DOHH2 (cell line): ENCODE measurements around the gene IFT122.
"Not testable (repeated sequence)": the region's sequence is repeated elsewhere in the genome, so short reads cannot be mapped to it uniquely, and the experiment has no call there.

Source experiments
- EZH2phosphoT487 ChIP-seq: fragments of 200-600 bp; sonication (generic); IDR thresholded peaks from 2 replicates; pipeline ENCODE4 v1.6.1; 2017; ENCODE audit warnings: borderline replicate concordance, mild to moderate bottlenecking, antibody characterized with exemption, low read length, moderate library complexity, mixed read lengths
- TF ChIP-seq, protein P1 (sequence below): fragments of 200-600 bp; sonication (generic); IDR thresholded peaks from one replicate; pipeline ENCODE4 v1.5.1; 2014; ENCODE audit warnings: antibody characterized with exemption, mild to moderate bottlenecking, low read depth, low read length; ENCODE audit not compliant: poor library complexity, severe bottlenecking

DNA sequence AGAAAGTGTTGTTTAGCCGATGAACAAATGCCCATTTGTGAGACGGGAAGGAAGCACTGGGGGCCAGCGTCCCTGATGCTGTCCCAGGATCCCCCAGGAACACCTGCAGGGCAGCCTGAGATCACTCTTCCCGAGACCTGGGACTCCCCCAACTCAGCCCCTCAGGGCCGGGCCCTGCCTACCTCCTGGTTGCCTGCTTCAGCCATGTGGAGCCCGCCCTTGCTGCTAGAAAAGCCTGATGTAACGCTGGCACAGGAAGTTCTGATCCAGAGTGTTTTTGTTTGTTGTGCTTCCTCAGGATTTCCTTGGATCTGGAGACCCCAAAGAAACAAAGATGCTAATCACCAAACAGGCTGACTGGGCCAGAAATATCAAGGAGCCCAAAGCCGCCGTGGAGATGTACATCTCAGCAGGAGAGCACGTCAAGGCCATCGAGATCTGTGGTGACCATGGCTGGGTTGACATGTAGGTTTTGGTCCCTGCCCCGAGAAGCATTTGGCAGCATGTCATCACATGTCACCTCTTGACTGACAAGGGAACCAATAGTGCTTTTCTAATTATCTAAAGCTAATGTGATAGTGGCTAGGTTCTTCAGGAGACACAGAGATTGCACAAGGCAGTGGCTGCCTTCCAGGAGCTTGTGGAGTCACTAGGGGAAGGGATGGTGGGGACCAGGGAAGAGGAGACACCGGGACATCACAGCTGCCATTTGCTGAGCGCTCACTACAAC, 59.7 kb downstream of the IFT122 start:
- TF ChIP-seq, protein P1, sequence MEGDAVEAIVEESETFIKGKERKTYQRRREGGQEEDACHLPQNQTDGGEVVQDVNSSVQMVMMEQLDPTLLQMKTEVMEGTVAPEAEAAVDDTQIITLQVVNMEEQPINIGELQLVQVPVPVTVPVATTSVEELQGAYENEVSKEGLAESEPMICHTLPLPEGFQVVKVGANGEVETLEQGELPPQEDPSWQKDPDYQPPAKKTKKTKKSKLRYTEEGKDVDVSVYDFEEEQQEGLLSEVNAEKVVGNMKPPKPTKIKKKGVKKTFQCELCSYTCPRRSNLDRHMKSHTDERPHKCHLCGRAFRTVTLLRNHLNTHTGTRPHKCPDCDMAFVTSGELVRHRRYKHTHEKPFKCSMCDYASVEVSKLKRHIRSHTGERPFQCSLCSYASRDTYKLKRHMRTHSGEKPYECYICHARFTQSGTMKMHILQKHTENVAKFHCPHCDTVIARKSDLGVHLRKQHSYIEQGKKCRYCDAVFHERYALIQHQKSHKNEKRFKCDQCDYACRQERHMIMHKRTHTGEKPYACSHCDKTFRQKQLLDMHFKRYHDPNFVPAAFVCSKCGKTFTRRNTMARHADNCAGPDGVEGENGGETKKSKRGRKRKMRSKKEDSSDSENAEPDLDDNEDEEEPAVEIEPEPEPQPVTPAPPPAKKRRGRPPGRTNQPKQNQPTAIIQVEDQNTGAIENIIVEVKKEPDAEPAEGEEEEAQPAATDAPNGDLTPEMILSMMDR: not testable (repeated sequence)
- not testable (repeated sequence) for TF ChIP-seq EZH2phosphoT487
